GM20000 (cell line): ENCODE data around the gene CAMTA1.

ENCODE experiments used
- DNase-seq: peaks from one replicate; pipeline ENCODE4 v3.0.0; 2012; ENCODE audit warnings: low spot score
- TF ChIP-seq, protein P1 (sequence below): IDR thresholded peaks from 2 replicates; pipeline ENCODE4 v1.5.1; 2012; ENCODE audit warnings: mild to moderate bottlenecking, control low read depth; ENCODE audit errors: extremely low read depth, missing control alignments

CAMTA1 gene

DNA sequence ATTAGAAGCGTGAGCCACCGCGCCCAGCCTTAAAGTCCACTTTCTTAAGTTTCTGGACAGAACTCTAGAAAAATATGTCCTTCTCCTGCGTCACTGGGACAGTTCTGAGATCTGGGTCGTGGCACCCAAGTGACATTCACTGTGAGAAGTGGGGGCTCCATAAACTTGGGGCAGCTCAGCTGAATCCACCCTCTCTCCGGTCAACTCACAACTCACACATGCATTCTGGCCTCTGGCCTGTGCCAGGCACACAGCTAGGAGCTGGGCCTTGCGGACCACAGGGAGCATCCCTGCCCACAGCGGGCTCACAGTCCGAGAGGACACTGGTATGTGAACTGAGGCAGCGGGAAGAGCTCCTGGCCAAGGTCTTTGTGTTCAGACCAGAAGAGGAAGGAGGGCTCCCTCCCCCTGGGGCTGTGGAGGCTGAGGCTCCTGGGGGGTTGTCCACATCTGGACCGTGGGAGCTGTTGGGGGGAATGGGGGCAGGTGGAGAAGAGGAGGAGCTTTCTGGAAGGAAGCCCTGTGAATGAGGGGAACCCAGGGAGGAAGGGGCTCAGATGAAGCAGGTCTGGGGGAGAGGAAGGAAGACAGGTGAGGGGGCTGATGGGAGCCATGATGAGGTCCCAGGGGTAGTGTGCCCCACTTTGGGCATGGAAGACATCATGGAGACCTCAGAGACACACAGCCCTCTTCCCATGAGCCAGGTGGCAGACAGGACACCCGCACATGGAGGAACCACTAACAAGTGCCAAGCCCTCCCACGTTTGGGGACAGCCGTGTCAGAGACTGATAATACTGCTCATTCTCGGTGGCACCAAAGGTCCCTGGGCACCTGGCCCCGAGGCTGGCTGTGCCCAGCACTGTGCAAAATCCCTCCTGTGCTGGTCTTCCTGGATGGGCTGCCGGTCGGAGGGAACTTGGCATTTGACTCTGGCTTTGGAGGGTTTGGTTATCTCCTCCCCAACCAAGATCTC is 794.9 kb downstream of the CAMTA1 start:
- TF ChIP-seq, protein P1, sequence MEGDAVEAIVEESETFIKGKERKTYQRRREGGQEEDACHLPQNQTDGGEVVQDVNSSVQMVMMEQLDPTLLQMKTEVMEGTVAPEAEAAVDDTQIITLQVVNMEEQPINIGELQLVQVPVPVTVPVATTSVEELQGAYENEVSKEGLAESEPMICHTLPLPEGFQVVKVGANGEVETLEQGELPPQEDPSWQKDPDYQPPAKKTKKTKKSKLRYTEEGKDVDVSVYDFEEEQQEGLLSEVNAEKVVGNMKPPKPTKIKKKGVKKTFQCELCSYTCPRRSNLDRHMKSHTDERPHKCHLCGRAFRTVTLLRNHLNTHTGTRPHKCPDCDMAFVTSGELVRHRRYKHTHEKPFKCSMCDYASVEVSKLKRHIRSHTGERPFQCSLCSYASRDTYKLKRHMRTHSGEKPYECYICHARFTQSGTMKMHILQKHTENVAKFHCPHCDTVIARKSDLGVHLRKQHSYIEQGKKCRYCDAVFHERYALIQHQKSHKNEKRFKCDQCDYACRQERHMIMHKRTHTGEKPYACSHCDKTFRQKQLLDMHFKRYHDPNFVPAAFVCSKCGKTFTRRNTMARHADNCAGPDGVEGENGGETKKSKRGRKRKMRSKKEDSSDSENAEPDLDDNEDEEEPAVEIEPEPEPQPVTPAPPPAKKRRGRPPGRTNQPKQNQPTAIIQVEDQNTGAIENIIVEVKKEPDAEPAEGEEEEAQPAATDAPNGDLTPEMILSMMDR: no peak
- no peak for DNase-seq

DNA sequence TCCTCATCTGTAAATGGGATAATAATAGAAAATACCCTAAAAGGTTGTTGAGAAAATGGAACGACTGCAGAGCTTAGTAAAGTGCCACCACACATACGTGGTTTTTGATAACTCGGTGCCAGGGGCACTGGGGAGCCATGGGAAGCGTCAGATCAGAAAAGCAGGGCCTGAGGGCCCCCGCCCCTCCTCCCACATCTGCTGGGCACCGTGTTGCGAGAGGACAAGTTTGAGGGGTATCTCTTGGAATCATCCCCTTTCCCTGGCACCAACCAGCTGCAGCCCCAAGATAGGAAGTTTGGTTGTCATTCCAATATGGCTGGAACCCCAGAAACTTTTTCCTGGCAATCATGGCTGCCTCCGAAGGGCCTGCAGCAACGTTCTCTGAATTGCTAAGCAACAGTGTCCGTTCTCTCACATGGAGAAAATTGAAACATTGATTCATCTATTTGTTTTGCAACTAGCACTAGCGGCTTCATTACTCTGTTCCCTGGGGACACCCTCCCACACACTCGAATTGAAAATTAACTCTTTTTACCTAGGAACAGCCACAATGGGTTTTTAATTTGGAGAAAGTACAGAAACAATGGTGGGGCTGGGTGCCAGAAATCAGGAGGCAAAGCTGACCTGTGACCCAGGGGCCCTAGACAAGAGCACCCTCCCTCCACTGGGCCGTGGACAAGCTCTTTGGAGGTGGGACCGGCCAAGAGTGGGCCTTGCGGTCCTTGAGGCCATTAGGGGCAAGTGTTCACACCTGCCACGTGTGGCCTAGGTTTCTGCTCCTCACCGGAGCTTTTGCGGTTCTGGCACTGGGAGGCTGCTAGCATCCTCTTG is 795.9 kb downstream of the CAMTA1 start:
- TF ChIP-seq, protein P1: no peak
- DNase-seq: no peak

DNA sequence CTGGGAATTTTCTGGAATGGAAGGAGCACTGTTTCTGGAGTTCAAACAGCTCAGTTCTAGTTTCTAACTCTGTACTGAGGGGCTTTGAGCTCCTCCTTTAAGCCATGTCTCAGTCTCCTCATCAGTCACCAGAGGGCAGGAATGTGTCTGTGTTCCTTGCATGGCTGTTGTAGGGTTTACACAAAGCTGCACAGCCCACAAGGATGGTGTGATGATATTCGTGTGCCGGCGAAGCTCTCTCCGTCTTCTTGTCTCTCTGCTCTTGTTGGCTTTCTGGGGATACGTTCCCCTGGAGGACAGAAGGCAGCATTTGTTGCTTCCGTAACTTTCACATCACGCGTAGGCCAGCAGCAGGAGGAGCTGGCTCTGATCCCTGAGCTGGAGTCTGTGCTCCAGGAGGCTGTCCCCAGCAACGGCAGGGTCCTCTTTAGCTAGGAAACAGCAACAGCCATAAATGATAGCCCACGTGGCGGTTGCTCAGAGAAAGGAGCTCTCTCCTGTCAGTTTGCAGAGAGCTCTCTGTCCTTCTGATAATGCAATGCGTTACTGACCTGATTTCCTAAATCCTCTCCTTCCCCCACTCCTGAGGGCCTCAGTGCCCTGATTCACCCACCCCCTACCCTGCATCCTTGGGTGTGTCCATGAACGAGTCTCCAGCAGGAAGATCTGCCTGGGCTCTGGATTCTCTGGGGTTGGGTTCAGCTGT is 796.7 kb downstream of the CAMTA1 start:
- DNase-seq: no peak
- TF ChIP-seq, protein P1: no peak

DNA sequence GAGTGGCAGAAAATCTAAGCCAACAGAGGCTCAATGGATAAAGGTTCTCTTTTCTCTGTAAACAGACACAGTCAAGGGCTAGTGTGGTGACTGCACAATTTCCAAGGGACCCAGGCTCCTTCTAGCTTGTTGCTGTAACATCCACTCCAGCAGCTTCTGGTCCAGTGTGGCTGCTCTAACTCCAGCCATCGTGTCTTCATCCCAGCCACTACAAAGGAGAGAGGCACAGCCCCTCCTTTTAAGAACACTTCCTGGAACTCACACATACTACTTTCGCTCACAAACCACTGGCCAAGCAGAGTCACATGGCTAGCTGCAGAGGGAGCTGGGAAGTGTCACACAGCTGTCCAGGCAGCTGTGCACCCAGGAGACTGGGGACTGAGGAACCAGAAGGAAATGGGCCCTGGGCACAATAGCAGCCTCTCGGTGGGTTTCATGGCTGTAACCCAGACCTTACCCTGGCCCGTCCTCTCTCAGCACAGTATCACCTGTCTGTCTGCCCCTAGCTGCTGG is 797.3 kb downstream of the CAMTA1 start:
- TF ChIP-seq, protein P1: no peak
- no peak for DNase-seq

DNA sequence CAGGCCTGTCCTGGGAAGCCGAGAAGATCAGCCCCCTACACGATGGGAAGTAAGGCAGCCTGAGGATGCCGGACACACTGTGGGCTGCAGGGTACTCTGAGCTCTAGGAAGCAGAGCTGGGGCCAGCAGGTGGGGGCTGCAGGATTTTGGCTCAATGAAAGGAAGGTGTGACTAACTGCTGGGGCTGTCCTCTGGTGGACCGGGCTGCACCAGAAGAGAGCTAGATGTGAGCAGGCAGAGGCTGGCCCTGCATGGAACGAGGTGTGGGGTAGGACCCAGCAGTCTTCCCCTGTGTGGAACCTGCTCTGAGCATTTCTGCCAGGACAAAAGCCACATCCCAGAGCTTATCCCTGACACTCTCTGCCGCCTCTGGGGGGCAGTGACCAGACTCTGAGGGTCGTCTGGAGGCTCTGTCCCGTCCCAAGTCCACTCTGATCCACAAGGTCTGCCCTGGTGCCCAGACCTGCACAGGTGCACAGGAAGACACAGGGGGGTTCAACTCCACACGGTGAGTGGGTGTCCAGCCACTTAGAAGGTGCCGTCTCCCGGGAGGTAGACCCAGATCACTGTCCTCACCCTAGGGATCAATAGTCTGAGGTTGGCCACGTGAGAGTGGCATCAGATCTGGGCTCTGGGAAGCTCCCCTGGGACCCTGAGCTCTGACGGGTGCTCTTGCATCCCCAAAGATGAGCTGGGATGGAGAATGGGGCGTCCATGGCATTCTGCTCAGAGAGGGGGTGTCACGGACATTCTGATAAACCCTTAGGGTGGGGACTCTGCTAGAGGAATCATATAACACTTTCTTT is 798.2 kb downstream of the CAMTA1 start:
- TF ChIP-seq, protein P1: no peak
- no peak for DNase-seq

DNA sequence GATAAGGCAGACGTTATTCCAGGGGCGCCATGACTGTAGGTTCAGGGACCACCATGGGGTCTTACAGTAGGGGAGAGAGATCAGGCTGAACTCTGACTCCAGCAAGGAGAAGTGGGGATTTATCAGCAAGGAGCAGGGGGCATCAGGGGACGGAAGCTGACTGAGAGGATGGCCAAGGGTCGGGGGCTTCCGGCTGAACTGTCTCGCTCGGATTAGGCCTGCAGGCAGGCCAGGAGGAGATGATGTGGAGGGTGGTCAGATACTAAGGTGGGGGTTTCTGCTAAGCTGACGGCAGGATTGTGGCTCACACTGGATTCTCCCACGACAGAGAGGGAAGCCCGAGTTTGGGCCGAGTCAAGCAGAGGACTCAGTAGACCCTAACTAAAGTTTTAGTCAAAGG is 798.9 kb downstream of the CAMTA1 start:
- no peak for DNase-seq
- TF ChIP-seq, protein P1: no peak
